NCI-H2107 treated with DMSO at 0.1 percent for 48 hours (cell line): ENCODE data around the gene GNG2.
"Not testable (repeated sequence)": the region's sequence is repeated elsewhere in the genome, so short reads cannot be mapped to it uniquely, and the experiment has no call there.

Source experiments
- DNase-seq: peaks from one replicate; lab custom pipeline; 2025; ENCODE audit not compliant: unreplicated experiment; lab: John Stamatoyannopoulos, UW

Gene GNG2

DNA sequence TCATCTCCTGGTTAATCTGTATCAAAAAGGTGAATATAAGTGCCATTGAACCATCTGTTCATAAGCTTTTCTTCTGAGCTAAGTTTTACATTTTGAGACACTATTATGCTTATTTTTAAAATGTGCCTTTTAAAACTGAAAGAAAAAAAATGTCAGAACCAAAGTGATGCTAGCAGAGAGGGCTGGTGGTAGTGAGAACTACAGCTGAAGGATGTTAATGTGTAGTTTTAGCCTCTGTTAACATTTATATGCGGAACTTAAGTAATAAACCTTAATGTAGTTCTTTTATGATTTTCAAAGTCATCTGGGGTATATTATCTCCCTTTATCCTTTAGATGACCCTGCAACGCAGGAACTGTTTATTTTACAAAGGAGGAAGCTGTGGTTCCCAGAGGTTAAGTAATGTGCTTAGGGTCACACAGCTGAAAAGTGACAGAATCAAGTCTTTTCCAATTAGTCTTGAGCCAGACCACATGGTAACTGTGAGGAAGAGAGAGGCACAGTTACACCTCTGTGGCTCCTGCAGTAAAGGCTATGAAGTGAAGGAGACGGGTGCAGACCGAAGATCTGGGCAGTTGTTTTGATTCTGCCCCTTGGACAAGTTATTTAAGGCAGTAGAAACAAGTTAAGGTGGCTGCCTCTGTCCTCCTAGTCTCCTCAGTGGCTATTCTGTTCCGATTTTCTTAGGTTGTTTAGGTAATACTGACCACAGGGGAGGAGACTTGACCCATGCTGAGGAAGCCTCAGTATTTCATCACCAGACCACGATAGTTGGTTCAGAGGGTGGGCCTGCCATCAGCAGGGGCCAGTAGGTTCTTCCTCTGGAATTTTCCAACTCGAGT, 23.9 kb downstream of the GNG2 start:
- no peak for DNase-seq

DNA sequence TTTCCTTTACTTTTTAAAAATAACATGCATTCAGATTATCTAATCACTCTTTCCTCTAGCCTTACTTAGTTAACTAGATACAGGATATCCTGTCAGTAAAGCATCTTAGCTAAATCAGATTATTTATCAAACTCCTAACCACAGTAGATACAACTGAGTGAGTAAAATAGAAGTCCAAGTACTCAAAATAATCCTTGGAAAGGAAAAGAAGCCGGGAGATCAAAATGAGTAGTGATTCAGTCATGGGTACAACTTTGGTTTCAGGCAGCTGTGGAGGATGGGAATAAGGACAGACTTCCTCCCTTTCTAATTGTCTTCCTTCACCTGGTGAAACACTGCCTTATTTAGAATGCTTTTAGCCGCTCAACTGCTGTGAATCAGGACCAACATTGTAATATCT, 29.4 kb downstream of the GNG2 start:
- no peak for DNase-seq

DNA sequence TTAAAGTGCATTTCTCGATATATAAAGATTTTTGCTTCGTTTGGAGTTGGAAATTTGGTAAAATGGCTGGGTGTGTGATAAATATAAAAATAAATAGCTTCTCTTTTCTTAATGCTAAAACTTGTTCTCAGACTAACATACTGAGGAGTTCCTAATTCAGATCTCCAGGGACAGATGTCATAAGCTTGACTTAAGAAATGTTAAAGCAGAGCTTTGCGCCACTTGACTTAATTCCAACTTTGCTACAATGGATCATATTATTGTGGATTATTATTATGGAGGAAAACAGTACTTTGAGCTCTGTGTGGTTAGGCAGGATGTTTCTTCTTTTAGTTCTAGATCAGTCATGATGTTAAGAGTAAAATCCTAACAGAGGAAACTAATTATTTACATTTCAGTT, 33.8 kb downstream of the GNG2 start:
- DNase-seq: no peak

DNA sequence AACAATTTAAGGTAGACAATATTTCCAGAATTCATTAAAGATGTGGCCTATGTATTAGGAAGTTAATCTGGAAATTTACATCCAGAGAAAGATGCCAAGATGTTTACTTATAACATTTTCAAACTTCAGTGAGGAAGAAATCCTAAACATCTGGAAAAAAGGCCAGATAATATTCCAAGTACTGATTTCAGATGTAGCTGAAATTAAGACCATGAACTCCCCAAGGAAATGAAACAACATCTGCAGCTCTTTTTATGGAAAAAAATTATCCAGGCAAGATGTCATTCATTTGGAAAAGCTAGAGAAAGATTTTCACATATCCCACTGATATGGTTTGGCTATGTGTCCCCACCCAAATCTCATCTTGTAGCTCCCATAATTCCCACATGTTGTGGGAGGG, 35.0 kb downstream of the GNG2 start:
- DNase-seq: no peak

DNA sequence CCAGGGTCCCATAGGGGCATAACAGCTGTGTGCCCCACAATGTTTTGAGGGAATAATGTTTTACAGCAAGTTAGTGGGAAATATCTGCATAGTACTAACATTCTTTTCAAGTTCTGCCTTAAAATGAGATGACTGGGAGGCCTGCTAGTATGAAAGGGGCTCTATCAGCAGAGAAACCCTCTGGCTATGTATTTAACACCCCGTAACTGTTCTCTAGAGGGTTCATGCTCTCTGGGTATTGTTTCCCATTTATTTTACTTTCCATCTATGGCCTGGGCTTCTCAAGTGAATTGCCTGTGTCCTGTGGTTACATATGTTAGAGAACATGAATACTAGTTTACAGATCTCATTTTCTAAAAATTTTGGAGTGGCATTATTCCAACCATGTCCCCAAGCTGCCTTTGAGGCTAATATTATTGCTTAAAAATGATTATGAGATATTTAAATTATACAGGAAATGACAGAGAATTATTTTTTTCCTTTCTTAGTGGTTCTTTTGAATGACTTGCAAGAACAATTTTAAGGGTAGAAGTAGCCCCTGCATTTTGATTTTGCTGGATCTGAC, 37.5 kb downstream of the GNG2 start:
- DNase-seq: no peak

DNA sequence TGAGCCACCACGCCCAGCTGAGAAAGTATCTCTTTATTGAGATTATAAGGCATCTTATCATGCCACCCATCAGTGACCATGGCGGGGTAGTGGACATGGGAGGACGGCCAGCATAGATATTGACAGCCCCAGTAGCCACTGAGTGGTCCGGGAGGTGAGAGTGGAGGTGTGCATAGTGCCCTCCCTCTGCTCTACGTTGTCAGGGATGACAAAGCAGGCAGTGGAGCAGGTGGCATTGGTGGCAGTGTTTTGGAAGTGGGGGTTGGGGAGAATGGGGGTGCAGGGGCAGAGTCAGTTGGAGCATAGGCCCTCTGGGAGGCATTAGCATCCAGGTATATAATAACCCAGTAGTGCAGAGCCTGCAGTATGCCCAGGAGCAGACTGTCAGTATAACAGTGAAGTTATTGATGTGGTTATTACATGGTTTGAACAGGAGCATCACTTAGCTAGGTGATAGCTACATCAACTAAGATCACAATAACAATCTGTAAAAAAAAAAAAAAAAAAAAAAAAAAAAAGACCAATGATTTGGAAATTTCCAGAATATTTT, 41.1 kb downstream of the GNG2 start:
- DNase-seq: no peak

DNA sequence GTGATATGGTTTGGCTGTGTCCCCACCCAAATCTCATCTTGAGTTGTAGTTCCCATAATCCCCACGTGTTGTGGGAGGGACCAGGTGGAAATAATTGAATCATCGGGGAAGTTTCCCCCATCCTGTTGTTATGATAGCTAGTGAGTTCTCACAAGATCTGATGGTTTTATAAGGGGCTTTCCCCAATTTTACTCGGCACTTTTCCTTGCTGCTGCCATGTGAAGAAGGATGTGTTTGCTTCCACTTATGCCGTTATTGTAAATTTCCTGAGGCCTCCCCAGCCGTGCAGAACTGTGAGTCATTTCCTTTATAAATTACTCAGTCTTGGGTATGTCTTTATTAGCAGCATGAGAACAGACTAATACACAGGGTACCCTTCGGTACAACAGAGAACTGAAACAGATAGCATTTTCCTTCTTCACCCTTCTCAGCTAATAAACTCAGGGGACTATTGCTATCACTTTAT, 45.3 kb downstream of the GNG2 start:
- not testable (repeated sequence) for DNase-seq

DNA sequence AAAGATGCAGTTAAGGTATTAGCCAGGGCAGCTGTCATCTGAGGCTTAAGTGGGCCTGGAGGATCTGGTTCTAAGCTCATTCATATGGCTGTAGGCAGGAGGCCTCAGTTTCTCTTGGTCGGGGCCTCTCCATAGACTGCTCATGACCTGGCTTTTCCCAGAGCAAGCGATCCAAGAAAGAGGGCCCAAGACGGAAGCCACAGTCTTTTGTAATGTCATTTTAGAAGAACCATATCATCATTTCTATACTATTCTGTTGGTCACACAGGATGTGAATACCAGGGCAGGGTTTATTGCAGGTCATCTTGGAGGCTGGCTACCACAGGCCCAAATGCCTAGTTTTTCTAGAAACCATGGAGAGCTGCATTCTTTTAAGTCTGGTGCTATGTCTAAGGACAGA, 47.7 kb downstream of the GNG2 start:
- no peak for DNase-seq

DNA sequence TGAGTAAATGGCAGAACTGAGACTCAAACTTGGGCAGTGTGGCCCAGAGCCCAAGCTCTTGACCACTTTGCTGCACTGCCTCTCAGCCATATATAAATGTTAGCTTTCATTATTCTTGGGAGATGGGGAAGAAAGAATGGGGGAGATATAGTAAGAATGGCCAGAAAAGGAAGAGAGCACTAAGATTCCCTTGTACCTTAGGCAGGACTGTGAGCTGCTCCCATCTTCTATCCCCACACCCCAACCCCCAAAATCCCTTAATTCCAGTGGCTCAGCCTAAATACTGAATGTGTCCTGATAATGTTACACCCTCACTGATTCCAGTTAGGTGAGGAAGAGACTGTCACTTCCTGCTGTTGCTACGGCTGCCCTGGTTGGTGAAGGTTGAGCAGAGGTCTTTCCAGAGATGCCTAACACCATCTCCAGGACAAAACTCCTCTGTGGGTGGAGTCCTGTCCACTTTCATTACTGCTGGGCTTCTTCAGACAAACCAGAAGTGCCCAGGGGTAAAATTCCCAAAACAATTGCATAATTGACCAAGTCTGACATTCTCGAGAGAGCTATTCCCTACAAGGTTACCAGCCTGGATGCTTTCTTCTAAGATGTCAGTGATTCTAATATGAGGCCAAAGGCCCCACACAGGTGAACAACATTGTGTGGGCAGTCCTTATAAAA, 51.8 kb downstream of the GNG2 start:
- no peak for DNase-seq

DNA sequence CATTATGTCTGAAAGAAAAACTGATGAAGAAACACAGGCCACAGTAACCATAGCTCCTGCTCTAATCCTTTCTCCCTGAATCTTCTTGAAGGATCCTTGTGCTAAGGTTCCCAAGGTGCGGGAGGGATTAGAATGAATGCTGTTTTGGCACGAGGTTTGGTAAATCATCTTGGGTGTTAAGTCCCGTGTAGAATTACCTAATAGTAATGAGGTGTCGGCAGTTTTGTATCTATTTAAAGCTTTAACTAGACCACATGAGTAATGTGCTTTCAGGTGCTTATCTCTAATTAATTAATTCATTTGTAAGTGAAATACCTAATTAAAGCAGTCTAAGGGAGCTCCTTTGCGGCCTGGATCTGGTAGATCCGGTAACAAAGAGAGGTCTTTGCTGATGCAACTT, 53.9 kb downstream of the GNG2 start:
- DNase-seq: no peak

DNA sequence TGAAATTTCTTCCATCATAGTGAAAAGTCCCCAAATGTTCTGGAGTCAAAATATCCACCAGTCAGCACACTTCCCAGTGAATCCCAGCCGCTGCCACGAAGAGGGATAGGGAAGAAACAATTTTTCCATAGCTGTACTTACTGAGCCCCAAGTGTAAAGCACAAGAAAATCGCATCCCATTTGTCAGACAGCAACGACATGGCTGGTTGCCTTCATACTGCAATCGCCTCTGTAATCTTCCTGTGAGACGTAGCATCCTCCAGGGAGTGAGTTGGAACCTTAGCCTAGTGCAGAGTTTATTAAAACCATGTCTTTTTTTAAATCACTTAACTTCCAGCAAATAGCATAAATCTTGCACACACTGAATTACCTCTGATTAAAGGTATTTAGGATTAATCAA, 56.8 kb downstream of the GNG2 start:
- no peak for DNase-seq

DNA sequence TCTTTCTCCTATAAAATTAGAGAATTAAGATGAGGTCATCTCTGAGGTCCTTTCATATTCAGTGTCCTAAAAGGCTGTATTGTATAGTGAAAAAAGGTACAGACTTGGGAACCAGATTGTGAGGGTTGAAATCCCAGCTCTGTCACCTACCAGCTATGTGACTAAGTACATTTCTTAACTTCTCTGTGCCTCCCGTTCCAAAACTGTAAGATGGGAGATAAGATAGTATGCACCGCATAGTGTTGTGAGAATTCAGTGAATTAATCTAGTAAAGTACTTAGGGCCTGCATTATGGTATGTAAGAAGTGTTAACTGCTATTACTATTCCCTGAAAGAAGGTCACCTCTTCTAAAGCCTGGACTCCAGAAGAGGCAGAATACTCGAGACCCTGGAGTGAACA, 60.6 kb downstream of the GNG2 start:
- no peak for DNase-seq

DNA sequence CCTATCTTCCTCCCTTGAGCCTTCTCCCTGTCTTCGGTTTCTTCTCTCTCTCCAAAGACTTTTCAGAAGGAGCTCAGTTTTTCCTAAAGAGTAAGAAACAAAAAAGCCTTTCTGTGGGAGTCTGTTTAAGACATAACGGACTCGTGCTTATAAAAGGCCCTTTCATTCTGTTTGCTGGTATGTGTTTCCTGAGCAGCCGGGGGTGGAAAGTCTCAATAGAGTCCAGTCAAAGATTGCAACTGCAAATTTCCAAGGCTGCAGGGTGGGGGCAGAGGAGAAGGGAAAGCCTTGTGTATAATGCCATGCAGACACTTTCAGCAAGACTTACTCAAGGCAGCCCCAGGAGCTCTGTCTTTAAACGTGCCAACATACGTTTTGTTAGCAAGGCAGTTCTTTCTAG, 62.2 kb downstream of the GNG2 start:
- DNase-seq: no peak

DNA sequence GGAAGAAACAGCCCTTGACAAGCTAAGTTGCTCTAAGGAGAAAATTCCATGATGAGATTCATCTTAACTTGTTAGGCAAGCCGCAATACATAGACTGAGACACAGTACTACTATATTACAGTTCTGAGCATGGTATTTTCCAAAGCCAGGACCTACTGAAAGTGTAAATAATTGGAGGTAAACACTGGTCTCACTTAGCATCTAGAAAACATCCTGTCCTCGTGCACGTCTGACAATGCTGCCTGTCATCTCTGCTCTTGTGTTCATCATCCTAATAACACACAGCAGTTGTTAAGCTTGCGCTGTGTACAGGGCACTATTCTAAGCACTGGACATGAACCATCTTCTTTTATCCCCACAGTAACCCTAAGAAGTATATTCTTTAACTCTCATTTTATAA, 64.2 kb downstream of the GNG2 start:
- no peak for DNase-seq

DNA sequence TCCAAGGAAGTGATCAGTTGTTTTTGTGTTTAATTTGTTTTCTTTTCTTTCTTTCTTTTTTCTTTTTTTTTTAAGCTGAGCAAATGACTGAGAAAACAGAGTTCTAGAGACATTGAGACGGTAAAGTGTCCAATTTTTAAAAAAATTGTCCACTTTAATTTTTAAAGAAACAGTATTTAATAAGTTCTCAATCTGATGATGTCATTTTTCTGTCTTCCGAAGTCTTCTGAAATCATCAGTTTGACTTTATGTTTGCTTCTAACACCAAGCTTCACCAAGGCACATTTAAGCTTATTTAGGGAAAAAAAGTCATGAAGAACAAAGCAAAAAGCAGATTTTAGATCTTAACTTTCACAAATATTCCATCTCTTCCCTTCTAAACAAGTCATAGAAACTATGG, 65.6 kb downstream of the GNG2 start:
- DNase-seq: no peak

DNA sequence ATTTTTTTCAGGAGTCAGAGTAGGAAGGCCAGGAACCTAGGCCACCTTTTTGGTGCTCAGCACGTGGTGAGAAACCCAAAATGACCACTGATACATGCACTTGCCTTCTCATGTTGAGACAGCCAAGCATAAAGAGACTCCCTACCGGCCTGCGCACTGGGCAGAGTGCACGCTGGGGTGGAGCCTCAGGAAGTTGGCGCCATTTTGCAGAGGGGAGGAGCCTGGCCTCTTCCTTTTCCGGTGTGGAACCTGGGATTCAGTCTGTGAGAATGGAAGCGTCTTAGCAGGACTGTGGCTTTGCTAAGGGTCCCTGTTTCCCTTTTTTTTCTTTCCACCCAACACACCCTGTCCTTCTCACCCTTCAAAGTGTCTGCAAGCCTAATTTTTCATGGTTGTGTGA, 66.0 kb downstream of the GNG2 start:
- DNase-seq: no peak

DNA sequence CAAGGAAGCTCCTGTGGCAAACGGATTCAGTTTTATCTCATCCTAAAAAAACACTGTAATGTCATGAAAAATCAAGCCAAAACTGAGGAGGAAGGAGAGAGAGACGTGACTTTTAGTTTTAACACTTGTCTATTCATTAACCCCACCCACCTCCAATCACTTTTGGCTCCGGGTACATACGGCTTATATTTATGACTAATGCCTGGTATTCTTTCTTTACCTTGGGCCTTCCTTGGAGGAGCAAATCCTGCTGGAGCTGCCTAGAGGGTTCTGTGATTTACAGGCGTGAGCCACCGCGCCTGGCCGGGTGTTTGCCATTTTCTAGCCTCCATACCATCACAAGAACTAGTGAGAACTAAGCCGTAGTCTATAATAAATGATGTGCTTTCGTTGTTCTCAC, 68.2 kb downstream of the GNG2 start:
- no peak for DNase-seq

DNA sequence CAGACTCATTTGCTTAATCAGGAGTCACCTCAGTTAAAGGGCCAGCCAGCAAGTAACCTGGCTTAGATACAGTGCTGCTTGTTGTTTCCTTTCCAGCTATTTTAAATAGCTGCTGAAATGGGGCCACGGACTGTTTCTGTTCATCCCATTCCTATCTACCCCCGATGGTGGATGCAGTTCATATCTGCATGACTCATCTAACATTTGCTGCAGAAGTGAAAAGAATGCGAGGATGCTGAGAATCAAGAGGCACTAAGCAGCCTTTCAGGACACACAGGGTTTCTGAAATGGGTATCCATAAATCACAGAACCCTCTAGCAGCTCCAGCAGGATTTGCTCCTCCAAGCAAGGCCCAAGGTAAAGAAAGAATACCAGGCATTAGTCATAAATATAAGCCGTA, 68.8 kb downstream of the GNG2 start:
- DNase-seq: no peak

DNA sequence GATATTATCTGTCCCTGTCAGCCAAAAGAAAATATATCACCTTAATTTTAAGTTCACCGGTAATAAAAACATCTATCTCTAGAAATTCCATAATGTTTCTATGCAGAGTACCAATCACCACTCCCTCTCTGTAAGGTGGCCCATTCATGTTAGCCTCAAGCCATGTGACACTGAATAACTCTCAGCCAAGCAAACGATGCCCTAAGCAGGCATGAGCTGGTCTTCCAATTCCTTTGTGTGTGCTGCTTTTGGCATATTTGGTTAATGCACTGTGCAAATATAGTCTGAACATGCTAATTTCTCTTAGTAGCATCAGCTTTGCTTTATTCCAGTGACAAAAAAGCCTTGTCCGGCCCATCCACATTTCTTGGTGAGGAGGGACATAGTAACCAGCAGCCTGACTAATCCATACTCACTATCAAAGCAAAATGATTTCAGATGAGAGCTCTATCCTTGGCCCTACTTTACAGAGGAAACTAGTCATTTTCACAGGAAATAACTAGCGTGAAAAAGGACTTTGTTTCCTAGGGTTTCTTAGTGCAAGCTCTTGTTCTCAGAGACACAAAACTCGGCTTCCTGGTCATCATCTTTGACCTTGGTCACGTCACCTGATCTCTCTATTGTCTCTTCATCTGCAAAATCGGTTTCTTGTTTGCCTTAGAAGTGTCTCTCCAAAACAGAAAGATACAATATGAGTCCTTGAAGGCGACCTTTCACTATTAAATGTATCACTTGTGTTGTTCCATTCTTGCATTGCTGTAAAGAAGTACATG, 69.7 kb downstream of the GNG2 start:
- no peak for DNase-seq

DNA sequence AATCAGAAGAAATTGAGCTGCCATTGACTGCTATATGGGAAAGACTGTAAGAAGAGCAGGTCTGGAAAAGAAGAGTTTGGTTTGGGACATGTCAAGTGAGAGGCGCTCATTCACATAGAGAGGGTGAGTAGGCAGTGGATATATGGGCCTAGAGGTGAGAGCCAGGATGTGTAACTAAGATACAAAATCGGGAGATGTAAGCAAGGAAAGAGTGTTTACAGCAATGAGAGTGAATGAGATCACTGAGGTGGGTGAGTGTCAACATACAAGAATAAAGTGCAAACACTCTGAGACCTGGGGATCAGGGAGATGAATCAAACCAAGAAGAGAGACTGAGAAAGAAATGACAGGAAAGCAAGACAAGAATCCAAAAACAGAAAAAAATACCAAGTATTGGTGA, 70.9 kb downstream of the GNG2 start:
- DNase-seq: no peak

DNA sequence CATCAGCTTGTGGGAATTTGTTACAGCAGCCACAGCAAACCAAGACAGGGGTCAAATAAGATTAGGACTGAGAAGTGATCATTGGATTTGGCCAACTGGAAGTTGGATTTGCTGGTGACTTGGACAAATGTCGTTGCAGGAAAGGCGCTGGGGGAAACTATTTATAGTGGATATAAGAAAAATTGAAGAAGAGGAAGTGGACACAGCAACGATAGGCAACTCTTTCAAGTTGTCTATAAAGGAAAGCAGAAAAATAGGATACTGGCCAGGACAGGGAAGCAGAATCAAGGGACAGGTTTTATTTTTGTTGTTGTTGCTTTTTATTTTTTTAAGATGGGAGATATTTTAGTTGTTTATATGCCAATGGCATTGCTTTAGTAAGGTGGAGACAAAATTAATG, 72.8 kb downstream of the GNG2 start:
- no peak for DNase-seq
